Common myeloid progenitor, CD34-positive (primary cell): Measurements from ENCODE around the gene KIAA2012.

Experiments used
- CTCF ChIA-PET: fragments of 350-600 bp; sonication (Branson Sonifier 250); formaldehyde crosslinking; loops from one replicate; lab custom pipeline; 2021; ENCODE audit warnings: antibody characterized with exemption; lab: Charles Lee
- POLR2A ChIA-PET: fragments of 350-600 bp; sonication (Branson Sonifier 250); formaldehyde crosslinking; loops from one replicate; lab custom pipeline; 2021; ENCODE audit warnings: antibody characterized with exemption; lab: Charles Lee
- DNase-seq, 3 donors: peaks; one replicate each; pipeline versions ENCODE4 v3.0.0 to v3.0.0-alpha.2; 2013
- H3K27ac ChIP-seq, 2 experiments: 1 replicate in 1 of 2; 2 replicates in 1 of 2; pipeline ENCODE4 v1.7.0; 2013; ENCODE audit warnings: inconsistent platforms in 2 of 2, low read length in 2 of 2, mild to moderate bottlenecking in 2 of 2, low read depth in 1 of 2, moderate library complexity in 1 of 2; ENCODE audit not compliant: severe bottlenecking in 2 of 2, insufficient read depth in 1 of 2, poor library complexity in 1 of 2
- H3K27me3 ChIP-seq, 5 experiments: replicated peaks in 2 of 5; 1 replicate in 3 of 5; 2 replicates in 2 of 5; pipeline versions ENCODE4 v1.6.1 to v1.7.0; 2013; ENCODE audit warnings: low read length in 4 of 5, mild to moderate bottlenecking in 2 of 5, moderate library complexity in 2 of 5, inconsistent platforms in 1 of 5; ENCODE audit not compliant: insufficient read depth in 5 of 5, control insufficient read depth in 4 of 5
- H3K36me3 ChIP-seq, 4 experiments: 1 replicate in 2 of 4; 2 replicates in 2 of 4; pipeline versions ENCODE4 v1.6.1 to v1.7.0; 2013; ENCODE audit warnings: low read length in 3 of 4, control low read depth in 1 of 4, mild to moderate bottlenecking in 1 of 4; ENCODE audit not compliant: control insufficient read depth in 4 of 4, insufficient read depth in 4 of 4
- H3K4me1 ChIP-seq, 4 experiments: 1 replicate in 3 of 4; 2 replicates in 1 of 4; pipeline versions ENCODE4 v1.6.1 to v1.7.1; 2013; ENCODE audit warnings: low read length in 3 of 4, mild to moderate bottlenecking in 3 of 4, control low read depth in 1 of 4, inconsistent platforms in 1 of 4, moderate library complexity in 1 of 4; ENCODE audit not compliant: control insufficient read depth in 4 of 4, insufficient read depth in 4 of 4; ENCODE audit errors: control extremely low read depth in 1 of 4
- H3K4me3 ChIP-seq, 7 experiments: 1 replicate in 4 of 7; 2 replicates in 3 of 7; pipeline versions ENCODE4 v1.5.1 to v1.7.0; 2013; ENCODE audit warnings: mild to moderate bottlenecking in 7 of 7, low read length in 6 of 7, moderate library complexity in 6 of 7, inconsistent platforms in 2 of 7, low read depth in 2 of 7, control low read depth in 1 of 7; ENCODE audit not compliant: insufficient read depth in 4 of 7, control insufficient read depth in 1 of 7; ENCODE audit errors: extremely low read depth in 1 of 7
- H3K9me3 ChIP-seq, 5 experiments: 1 replicate in 4 of 5; 2 replicates in 1 of 5; pipeline versions ENCODE4 v1.6.1 to v1.7.1; 2013; ENCODE audit warnings: low read length in 4 of 5, mild to moderate bottlenecking in 2 of 5, inconsistent platforms in 1 of 5, low read depth in 1 of 5, moderate library complexity in 1 of 5; ENCODE audit not compliant: control insufficient read depth in 4 of 5, insufficient read depth in 2 of 5; ENCODE audit errors: control extremely low read depth in 1 of 5
- WGBS: methylation state at CpG from one replicate; pipeline ENCODE4 v1.1.5; 2013; ENCODE audit not compliant: insufficient coverage; 5-methylcytosine and 5-hydroxymethylcytosine counted together

The KIAA2012 gene

GRCh38 chr2:202152104-202152715 is 79.2 kb downstream of the KIAA2012 start:
- Histone ChIP-seq H3K4me1 (no peaks in the 10 kb centered on the region), H3K36me3 (no peaks in the 10 kb centered on the region), H3K27ac (no peak overlapping the region), H3K4me3 (no peak overlapping the region), H3K9me3 (no peaks in the 10 kb centered on the region), H3K27me3 (no peaks in the 10 kb centered on the region)
- WGBS, result 40% methylated on average over 2 of the region's 5 CpGs
- POLR2A ChIA-PET, result no interaction called here
- CTCF ChIA-PET, result interaction anchor here (1.3 kb wide), 1 partner anchor 19 kb away, joined by 3 read pairs; no protein-coding TSS in a partner anchor
- DNase-seq, result no peak

- Histone ChIP-seq H3K4me1 (no peaks in the 10 kb centered on the region), H3K4me3 (no peak overlapping the region), H3K36me3 (no peaks in the 10 kb centered on the region), H3K27me3 (no peaks in the 10 kb centered on the region), H3K27ac (no peak overlapping the region), H3K9me3 (no peaks in the 10 kb centered on the region)
- ChIA-PET CTCF (interaction anchor here (0.7 to 1.4 kb wide), 5 partner anchors 9 to 294 kb away, joined by 3 to 6 read pairs (median 3); no protein-coding TSS in a partner anchor), POLR2A (interaction anchor here (0.6 kb wide), 1 partner anchor 762 kb away, joined by 3 read pairs; no protein-coding TSS in a partner anchor)
- no peak for DNase-seq
- WGBS, result 96% methylated on average over 5 of the region's 9 CpGs
These were observed 81.6 kb downstream of the KIAA2012 start for GRCh38 chr2:202154613-202155012.

- no peaks in the 10 kb centered on the region for H3K27me3 ChIP-seq
- CTCF ChIA-PET, result no interaction called here
- POLR2A ChIA-PET, result no interaction called here
These were observed 84.3 kb downstream of the KIAA2012 start for GRCh38 chr2:202157211-202157990.

GRCh38 chr2:202158796-202159195 is 85.7 kb downstream of the KIAA2012 start:
- ChIA-PET POLR2A (no interaction called here), CTCF (interaction anchor here (1.2 kb wide), 1 partner anchor 13 kb away, joined by 4 read pairs; no protein-coding TSS in a partner anchor)
- WGBS, result 86% methylated on average over 5 of the region's 5 CpGs
- H3K4me3 ChIP-seq, result no peak overlapping the region
- no peak for DNase-seq
- H3K9me3 ChIP-seq, result no peaks in the 10 kb centered on the region
- H3K4me1 ChIP-seq, result peaks cover 0 to 16% (median 14%) of the 10 kb centered on the region in 4 experiments
- no peak overlapping the region for H3K27ac ChIP-seq
- no peaks in the 10 kb centered on the region for H3K36me3 ChIP-seq
- no peaks in the 10 kb centered on the region for H3K27me3 ChIP-seq

More at GRCh38 chr2:202157211-202157990, 84.3 kb downstream of the KIAA2012 start:
- Histone ChIP-seq H3K36me3 (no peaks in the 10 kb centered on the region), H3K4me3 (no peak overlapping the region), H3K27ac (no peak overlapping the region), H3K9me3 (no peaks in the 10 kb centered on the region), H3K4me1 (peaks cover 0 to 16% (median 14%) of the 10 kb centered on the region in 4 experiments)
- 100% methylated on average over 2 of the region's 4 CpGs for WGBS
- DNase-seq, result no peak

GRCh38 chr2:202161151-202161835 is 88.2 kb downstream of the KIAA2012 start:
- POLR2A ChIA-PET, result interaction anchor here (0.8 kb wide), 1 partner anchor 10 kb away, joined by 3 read pairs; no protein-coding TSS in a partner anchor
- H3K4me1 ChIP-seq, result peaks cover 0 to 20% (median 14%) of the 10 kb centered on the region in 4 experiments
- no peaks in the 10 kb centered on the region for H3K9me3 ChIP-seq
- WGBS, result 4% methylated on average over 6 of the region's 8 CpGs
- no peaks in the 10 kb centered on the region for H3K36me3 ChIP-seq
- peak overlapping the region in 1 of 7 experiments; percentile 45 for H3K4me3 ChIP-seq
- no peaks in the 10 kb centered on the region for H3K27me3 ChIP-seq
- H3K27ac ChIP-seq, result peak overlapping the region in 1 of 2 experiments; percentile 19
- CTCF ChIA-PET, result interaction anchor here (1.5 to 1.9 kb wide), 2 partner anchors 10 to 301 kb away, joined by 7 to 8 read pairs; no protein-coding TSS in a partner anchor
- peak in 2 of 3 donors; percentile 67 to 82 for DNase-seq

GRCh38 chr2:202164411-202164810 is 91.4 kb downstream of the KIAA2012 start:
- Histone ChIP-seq H3K27ac (no peak overlapping the region), H3K36me3 (no peaks in the 10 kb centered on the region), H3K4me3 (no peak overlapping the region), H3K27me3 (no peaks in the 10 kb centered on the region), H3K4me1 (peaks cover 0 to 20% (median 14%) of the 10 kb centered on the region in 4 experiments), H3K9me3 (no peaks in the 10 kb centered on the region)
- WGBS, result 77% methylated on average over 3 of the region's 3 CpGs
- DNase-seq, result no peak
- ChIA-PET POLR2A (no interaction called here), CTCF (interaction anchor here (1.2 to 1.3 kb wide), 2 partner anchors 10 to 15 kb away, joined by 5 read pairs; no protein-coding TSS in a partner anchor)
